ENCODE results near the gene CCDC92. TPM values are rescaled to one million over a fixed set of nuclear protein-coding genes. Genes with fewer than 3 reads are reported as not detected.

The CCDC92 gene
- total RNA-seq, 1 donor from 2014 or later = 30.9 TPM

GRCh38 chr12:123982269-123982668 lies 9.6 kb upstream of the CCDC92 start:
- DNase-seq (ENCODE audit: extremely low read depth, low read depth, low spot score) = no peak

GRCh38 chr12:123979566-123979965 lies 6.9 kb upstream of the CCDC92 start:
- no peak for DNase-seq (ENCODE audit: extremely low read depth, low read depth, low spot score)

- no peak for DNase-seq (ENCODE audit: extremely low read depth, low read depth, low spot score)
These were observed 3.7 kb upstream of the CCDC92 start for GRCh38 chr12:123976227-123976826.

DNA sequence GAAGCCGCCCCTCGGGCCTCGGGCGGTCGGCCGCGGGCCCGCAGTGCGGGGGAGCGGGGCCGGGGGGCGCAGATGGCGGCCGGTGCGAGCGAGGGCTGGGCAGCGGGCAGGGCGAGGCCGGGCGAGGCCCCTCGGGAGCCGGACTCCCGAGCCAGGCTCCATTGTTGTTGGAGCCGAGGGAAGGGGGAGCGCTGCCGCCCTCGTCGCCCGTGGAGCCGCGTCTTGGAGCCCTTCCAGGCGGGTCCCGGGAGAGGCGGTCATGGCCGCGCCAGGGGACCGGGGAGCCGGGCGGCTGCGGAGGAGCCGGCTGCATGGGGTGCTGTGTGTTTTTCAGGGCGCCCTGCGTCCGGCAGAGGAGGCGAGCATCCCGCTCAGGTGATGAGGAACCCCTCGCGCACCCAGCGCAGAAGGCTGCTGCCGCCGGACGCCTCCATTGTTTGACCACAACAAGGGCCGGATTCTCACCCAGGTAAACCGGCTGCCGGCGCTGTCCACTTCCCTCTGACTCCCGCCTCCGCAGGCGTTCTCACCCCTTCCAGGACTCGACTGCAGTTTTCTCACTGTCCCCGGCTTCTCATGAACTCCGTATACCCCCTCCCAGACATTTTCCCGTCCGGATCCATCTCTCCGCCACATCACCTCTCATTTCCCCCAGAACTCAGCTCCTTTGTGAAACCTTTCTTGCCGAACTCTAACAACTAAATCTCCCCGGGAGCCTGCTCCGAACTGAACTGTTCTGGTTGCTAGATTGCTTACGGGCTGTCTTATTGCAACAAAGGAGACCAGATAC lies 1.1 kb upstream of the CCDC92 start:
- no peak for DNase-seq (ENCODE audit: extremely low read depth, low read depth, low spot score)

- no peak for DNase-seq (ENCODE audit: extremely low read depth, low read depth, low spot score)
These were observed 718 bp downstream of the CCDC92 start for GRCh38 chr12:123971770-123972456.

DNA sequence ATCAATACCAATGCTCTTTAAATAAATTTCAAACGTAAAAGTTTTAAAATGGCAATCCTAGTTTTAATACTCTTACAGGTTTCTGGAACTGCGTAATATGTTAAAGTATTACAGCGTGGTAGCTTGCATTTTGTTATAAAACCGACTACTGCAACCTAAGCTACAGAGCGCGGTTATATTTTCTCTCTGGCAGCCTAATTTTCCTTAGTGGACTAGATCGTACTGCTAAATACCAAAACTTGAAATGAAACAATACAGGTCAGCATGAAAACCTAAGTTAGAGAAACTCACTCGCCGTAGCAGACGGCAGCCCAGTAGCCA lies 1.2 kb downstream of the CCDC92 start:
- no peak for DNase-seq (ENCODE audit: extremely low read depth, low read depth, low spot score)

DNA sequence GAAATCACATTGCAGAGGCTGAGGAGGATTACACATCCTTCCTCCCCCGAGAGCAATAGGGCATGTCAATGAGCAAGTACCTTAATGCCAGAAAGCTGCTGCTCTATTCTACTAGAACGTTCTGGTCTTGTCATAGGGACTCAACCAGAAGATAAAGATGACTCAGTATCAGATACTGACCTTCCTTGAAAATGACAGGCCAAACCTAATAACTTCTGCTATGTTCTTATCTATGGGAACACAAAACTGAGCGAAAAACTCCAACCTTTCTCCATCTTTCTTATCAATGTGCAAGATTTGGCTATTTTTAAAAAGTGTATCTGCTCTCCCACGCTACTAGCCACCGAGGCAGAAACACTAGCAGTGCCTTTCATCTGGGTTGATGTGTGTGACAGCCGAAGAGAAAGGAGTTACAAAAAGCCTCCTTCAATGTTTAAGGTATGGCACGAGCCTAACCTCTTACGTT lies 5.5 kb downstream of the CCDC92 start:
- no peak for DNase-seq (ENCODE audit: extremely low read depth, low read depth, low spot score)

DNA sequence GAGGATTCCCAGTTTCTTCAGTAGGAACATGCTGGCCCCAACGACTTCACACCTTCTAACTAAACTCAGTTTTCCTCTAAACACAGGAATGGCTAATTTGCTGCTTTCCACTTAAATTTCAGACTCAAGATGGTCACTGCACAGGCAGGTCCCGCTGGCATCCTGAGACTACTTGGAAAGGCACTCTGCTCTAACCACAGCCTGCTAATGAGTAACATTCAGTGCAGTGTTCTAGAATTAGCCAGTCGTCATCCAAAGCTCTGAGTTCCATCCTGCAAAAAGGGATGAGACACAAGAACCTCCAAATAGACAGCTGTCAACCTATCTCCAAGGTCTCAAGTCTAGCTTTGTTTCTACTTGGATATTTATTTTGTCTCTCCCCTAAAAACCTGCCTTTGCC lies 6.0 kb downstream of the CCDC92 start:
- no peak for DNase-seq (ENCODE audit: extremely low read depth, low read depth, low spot score)

DNA sequence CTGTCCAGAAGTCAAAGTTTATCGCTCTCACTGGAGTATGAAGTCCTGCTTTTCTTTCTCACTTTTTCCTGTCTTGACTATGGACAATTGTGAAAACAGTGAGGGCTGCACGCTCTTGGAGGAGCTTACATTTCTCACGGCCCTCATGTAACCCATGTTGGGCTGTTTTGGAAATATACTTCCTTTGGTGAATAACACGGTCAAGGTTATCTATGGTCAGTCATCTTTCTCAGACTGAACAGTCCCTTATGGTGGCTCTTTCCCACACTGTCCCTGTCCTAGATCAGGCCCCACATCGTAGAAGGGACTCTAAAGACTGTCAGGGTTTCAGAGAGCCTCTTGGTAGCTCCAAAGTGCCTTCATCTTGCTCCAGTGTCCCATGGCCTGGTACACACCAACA lies 7.2 kb downstream of the CCDC92 start:
- no peak for DNase-seq (ENCODE audit: extremely low read depth, low read depth, low spot score)

- no peak for DNase-seq (ENCODE audit: extremely low read depth, low read depth, low spot score)
These were observed 8.8 kb downstream of the CCDC92 start for GRCh38 chr12:123963821-123964220.

- DNase-seq (ENCODE audit: extremely low read depth, low read depth, low spot score) = no peak
These were observed 10.1 kb downstream of the CCDC92 start for GRCh38 chr12:123962513-123962912.

- DNase-seq (ENCODE audit: extremely low read depth, low read depth, low spot score) = no peak
These were observed 10.9 kb downstream of the CCDC92 start for GRCh38 chr12:123961585-123962345.

DNA sequence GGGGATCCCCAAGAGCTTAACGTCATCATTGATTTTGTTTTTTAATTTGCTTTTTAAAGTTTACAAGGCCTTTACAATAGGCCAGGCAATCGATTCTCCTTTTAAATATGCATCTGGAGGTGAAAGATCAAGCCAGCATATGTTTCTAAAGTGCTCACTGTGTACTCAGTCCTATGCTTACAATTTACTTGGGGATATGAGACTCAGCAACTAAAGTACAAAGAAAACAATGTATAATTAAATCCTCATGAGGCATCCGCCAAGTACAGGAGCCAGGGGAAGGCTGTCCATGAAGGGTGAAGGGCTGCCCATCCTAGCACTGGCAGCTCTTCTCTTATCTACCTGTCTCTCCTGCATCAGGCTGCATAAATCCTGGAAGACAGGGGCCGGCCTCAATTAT lies 11.8 kb downstream of the CCDC92 start:
- DNase-seq (ENCODE audit: extremely low read depth, low read depth, low spot score) = no peak

GRCh38 chr12:123960029-123960735 lies 12.4 kb downstream of the CCDC92 start:
- DNase-seq (ENCODE audit: extremely low read depth, low read depth, low spot score) = no peak

DNA sequence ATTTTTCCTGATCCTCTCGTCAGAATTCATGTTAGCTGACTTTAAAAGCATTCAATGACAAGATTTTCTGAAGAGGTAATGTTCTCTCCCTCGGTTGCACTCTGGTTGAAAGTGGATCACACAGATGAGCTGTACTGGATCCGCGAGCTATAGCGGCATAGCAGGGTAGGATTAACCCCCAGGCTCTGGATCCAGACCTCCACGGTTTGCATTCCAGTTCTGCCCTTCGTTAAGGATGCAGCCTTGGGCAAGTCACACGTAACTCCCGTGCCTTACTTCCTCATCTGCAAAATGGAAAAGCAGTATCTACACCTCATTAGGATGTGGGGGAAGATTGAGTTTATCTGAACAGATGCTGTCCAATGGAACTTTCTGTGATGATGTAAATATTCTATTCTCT lies 13.8 kb downstream of the CCDC92 start:
- no peak for DNase-seq (ENCODE audit: extremely low read depth, low read depth, low spot score)

DNA sequence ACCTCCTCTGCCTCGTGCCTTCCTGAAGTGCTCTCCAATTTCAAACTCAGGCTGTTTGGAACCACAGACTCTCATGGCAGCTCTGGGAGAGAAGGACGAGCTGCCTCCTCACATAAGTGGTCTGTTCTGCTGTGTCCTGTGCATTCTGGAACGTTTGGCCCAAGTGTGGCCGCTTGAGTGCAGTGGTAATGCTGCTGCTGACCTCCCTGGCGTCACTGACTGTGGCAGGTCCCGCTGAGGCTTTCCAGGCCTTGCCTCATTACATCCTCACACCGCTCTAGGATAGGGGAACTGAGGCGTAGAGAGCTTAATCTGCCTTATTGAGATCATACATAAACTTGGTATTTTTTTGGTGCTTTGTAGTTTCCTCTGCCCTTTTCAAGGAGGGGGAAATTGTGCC lies 14.2 kb downstream of the CCDC92 start:
- DNase-seq (ENCODE audit: extremely low read depth, low read depth, low spot score) = no peak

GRCh38 chr12:123957196-123957595 lies 15.4 kb downstream of the CCDC92 start:
- no peak for DNase-seq (ENCODE audit: extremely low read depth, low read depth, low spot score)

- DNase-seq (ENCODE audit: extremely low read depth, low read depth, low spot score) = no peak
These were observed 16.4 kb downstream of the CCDC92 start for GRCh38 chr12:123956249-123956648.

- no peak for DNase-seq (ENCODE audit: extremely low read depth, low read depth, low spot score)
These were observed 17.8 kb downstream of the CCDC92 start for GRCh38 chr12:123954647-123955350.

DNA sequence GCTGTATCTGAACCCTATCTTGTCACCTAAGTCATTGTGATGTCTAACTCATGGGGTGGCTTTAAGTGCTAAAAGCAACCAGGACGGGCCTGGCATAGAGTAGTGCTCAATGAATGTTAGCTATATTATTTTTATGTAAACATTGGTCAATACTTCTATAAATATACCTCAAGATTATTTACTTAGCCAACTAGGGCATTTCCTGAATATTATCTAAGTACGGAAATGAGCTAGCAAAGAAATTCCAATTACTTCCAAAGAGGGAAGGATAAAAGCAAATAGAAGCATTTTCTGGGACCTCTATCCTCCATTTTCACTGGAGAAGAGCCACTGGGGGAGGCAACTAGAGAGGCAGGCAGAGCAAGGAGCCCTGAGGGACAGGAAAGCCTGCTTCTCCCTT lies 20.6 kb downstream of the CCDC92 start:
- no peak for DNase-seq (ENCODE audit: extremely low read depth, low read depth, low spot score)

Measured in glomerular endothelial cell (primary cell).